ENCODE results near the gene USH2A. TPM values are rescaled to one million over a fixed set of nuclear protein-coding genes. Genes with fewer than 3 reads are reported as not detected.

The USH2A gene
- total RNA-seq, 1 donor from 2014 or later = under 0.01 TPM

DNA sequence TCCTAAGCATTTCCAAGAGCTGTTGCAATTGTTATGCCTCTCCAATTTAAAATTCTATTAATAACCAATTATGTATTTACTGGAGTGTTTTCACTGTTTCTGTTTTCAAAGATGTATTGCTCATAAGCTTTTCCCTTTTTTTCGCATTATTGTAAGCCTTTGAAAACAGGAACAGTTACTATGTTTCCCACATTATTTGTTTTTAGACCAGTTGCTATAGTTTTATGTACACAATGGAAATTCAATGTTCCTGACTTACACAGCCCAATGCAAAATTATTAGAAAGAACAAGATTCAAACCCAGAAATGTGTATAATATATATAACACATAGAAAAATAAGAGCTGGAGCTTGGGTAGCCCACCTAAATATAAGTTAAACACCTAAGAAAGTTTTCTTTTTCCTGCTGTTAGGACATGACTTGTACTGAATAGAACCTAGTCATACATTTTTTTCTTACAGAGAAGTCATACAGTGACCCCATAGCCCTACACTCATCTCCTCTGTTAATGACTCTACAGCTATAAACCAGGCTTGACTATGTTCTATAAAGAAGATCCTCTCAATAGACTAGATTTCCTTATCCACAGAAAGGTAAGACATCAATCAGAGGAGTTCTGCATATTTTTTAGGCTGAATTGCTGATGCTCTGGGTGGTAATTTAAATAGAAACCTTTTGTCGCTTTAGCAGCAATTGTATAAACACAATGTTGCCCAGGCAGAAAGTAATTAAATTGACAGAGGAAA, 299.6 kb downstream of the USH2A start:
- no peak for DNase-seq

DNA sequence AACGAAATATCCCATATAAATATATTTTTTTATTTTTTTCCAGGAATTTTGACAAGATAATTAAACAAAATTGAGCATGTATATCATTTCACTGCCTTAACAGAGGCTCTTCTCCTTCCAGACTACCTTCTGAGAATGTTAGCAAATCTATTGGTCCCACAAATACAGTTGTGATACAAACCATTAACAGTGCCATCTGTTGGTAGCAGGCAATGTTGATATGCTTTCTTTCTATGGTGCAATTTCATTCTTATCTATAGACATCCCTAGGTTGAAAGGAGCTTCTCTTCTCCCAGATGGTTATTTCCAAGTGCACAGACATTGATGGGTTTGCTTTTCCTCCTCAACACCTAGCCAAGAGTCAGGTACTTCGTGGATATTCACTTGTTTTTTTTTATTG, 303.6 kb downstream of the USH2A start:
- no peak for DNase-seq

DNA sequence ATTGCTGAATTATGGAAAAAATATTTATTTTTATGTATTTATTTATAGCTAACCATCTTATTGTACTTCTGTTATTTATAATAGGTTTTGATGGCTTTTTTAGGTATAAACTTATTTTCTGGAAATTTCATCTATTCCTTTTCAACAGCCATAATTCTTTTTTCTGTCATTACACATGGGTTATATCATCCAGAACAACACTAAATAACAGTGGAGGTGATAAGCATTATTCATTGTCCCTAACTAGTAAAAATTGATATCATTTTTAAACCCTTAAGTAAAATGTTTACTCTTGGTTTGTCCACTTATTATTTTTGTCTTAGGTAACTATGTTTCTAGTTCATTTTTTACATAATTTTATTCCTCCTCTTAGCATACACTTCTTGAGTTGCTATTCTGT, 309.1 kb downstream of the USH2A start:
- DNase-seq = no peak

DNA sequence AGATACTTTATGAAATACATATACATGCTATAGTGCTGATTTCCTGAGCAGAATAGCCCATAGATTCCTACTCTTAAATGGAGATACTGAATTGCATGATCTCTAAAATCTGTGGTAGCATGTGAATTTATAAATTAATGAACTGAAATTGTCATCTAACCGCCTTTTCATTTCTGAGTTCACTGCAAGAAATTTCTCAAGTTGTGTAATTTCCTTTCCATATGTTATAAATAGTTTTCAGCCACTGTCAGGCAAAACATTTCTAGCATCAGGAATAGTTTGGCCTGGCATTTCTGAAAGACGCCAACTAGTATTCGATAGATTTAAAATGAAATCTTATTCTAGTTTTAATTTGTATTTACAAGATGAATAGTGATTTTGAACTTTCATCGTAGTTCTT, 310.1 kb downstream of the USH2A start:
- no peak for DNase-seq

DNA sequence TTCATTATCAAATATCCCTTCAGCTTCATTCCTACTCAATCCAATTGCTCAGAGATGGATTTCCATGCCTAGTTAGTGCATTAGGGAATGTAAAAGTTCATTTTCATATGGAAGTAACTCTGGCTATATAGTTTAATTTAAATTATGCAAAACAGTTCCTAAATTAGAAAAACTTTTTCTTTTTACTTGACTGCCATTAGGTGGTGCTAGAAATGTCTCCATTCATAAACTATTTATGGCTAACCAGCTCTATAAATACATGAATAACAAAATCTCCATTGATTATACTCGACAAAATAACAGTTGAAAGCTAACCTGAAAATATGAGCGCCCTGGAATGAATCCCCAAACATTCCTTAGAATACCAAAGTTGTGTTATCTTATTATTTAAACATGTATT, 311.4 kb downstream of the USH2A start:
- no peak for DNase-seq

DNA sequence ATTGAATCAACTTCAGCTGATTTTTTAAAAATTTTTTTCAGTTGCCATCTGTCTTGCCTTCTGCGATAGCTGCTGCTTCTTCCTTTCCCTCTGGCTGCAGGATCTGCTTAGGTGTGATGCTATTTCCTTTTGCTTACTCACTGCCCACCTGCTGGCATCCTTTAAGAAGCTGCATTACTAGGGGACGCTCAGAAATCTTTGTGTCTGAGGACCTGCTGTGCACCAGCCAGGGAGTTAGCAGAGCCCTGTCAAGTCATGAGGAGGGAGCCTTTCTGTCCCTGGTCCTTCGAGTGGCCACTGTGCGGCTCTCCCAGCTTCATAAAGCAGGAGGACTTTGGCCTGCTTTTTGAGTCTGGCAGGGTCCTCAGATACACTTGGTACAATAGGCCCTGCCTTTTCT, 327.8 kb downstream of the USH2A start:
- no peak for DNase-seq

DNA sequence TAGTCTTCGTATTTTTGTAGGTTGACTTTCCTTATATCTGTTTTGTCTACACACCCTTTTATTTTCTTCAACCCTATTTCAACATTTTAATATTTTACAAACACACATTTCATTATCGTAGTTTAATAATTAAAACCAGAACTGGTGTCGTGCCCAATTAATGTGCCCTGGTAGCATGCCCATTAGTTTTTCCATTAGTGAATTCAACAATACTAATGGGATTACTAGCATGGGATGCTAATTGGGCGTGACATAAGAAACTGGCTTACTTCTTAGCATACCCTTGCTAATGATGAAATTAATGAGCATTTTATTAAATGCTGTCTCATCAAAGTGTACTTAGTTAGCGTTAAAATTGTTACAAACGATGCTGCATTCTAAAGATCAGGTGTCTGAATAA, 332.7 kb downstream of the USH2A start:
- no peak for DNase-seq

DNA sequence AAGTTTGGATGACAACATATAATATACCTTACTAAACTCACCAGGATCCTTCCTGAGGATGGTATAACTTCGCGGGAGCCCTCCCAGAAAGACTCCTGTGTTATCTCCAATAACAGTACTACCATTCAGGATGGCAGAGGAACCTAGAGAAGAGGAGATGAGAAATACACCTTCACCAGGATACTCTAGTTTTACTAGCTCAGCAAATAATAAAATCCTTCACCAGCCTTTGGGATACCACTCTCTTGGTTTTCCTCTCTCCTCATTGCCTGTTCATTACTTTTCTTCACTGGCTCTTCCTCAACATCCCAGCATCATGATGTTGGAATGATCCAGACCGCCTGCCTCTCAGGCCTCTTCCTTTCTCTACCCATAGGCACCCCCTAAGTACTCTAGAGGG, 336.6 kb downstream of the USH2A start:
- no peak for DNase-seq

DNA sequence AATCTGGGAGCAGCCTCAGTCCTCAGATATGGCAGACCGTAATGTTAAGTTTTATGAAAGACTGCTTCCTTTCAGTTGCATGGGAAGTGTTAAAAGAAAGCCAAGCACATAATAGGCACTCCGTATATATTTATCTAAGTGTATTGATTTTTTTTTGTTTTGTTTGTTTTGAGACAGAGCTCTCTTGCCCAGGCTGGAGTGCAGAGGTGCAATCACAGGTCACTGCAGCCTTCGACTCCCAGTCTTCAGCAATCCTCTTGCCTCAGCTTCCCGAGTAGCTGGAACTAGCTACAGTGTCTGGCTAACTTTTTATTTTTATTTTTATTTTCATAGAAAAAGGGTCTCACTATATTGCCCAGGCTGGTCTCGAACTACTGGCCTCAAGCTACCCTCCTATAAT, 341.8 kb downstream of the USH2A start:
- no peak for DNase-seq

DNA sequence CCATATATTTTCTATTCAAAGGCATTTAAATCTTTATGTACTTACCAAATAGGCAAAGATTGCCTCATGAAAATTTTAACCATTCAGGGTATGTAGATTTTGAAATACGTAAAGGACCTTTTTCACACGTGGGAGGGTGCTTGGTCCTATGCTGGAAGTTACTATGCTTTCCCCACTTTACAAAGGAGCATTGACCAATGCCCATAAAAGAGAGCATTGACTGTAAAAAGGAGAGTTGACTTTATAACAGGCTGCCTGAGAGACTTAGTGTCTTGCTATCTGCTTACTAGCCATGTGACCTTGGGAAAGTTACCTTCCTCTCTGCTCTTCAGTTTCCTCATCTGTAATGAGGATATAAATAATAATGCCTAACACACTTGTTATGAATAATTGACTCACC, 346.5 kb downstream of the USH2A start:
- DNase-seq = no peak

DNA sequence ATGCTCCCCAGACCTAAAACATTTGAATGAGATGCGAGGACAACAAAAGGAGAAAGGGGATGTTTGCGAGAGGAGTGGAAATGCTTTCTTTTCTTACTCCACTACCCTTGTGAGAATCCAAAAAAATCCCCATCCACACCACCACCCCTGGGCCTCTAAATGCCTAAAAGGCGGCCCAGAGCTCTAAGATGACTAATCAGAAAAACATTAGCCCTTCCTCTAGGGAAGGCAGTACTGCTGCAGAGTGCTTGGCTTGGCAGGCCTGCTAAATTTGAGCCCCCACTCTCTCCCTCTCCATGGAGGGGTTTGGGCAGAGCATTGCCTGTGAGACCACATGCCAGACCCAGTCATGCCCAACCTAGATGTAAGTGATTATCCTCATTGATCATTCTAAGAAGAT, 347.9 kb downstream of the USH2A start:
- DNase-seq = no peak

DNA sequence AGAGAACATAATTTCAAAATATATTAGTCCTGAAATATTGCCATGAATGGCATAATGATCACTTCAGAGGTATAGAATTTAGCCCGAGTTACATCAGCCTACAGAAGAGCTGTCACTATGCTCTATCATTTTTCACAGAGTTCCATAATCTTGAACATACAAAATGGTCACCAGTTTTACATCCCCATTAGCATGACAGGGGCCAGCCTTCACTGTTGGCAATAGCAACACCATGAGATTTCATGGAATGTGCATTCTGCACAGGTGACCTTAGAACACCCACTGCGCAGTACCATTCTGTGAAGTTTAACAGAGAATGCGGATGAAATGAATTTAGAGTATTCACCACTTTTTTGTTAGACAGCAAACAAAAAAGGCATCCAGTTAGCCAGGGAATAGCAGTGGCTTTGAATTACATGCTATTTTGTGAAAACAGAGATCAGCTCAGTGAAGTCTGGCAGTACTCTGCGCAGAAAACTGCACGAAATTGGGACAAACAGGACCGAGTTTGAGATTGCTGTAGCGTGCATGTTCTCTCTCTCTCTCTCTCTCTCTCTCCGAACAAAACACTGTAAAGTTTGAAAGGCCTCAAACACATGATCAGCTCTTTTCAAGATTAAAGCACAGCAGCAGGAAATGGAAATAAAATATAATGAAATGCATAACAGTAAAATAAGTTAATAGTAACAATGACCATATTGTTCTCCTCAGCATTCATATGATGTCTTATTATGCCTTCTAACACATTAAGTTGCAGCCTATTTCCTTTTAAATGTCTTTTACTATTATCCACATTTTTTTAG, 349.3 kb downstream of the USH2A start:
- no peak for DNase-seq

DNA sequence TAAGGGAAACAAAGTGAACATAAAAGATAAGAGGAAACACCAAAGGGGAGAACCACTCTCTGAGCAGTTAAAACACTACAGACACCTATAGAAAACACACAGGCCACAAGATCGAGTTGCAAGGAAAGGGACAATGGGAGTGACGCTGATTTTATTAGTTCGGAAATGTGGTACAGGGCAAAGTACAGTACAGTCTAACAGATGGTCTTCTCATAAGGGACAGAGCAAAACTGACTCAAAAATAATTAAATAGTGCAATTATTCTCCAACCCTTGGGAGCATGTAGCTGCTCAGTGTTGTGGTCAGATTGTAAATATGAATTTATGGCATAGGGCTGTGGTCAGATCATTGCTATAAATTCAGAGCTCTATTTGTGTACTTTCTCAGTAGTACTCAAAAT, 352.0 kb downstream of the USH2A start:
- no peak for DNase-seq

DNA sequence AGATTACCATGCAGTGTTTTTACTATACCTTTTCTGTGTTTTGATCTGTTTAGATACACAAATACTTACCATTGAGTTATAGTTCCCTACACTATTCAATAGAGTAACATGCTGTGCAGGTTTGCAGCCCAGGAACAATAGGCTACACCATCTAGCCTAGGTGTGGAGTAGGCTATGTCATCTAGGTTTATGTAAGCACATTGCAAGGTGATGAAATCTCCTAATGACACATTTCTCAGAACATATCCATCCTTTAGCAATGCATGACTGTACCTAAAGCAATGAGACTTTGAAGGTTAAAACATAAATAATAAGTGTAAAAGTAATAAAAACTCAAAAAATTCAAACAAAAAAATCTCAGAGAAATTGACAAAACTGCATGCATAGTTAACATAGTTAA, 358.6 kb downstream of the USH2A start:
- no peak for DNase-seq

DNA sequence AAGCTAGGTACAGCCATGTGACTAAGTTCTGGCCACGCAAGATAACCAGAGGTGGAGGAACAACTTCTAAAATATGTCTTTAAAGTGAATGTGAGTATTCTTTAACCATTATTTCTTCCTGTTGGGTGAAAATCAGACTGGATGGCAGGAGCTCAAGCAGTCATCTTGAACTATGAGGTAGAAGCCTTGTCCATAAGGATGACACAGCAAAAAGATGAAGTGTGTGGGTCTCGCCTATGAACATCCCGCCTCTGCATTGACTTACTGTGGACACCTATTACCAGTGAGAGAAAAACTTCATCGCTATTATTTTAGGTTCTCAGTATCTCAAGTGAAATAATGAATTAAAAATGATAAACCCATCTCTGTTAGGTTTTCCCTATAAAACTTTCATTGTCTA, 365.3 kb downstream of the USH2A start:
- no peak for DNase-seq

DNA sequence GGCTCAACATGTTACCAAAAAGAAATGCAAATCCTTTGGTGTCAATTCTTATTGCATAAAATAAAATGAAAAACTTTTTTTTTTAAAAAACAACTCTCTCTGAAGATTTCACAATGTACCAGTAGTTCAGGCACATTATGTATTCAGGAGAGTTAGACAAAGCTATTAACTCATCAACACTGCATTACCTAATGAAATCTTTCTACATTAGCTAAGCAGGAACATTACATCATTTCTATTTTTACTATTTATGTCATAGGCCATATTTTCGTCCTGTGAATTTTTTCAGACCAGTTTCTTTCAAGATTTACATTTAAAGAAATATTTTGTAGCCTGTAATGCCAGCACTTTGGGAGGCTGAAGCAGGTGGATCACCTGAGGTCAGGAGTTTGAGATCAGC, 366.2 kb downstream of the USH2A start:
- DNase-seq = no peak

DNA sequence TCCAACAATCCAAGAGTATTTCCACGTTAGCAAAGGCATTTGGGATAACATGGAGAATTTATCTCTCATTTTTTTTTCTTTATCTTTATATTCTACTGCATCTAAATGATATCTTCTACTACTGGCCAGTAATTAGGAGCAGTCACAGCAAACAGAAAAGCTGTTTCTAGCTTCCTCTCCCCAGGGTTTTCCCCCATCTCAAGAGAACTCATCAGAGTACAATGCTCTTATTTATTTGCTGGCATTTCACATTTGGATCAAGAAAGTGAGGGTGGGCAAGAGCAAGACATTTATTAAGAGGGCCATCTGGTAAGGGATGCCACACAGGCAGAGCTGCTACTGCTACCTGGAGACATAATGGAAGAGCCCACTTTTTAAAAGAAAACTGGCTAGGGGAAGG, 368.2 kb downstream of the USH2A start:
- DNase-seq = no peak

DNA sequence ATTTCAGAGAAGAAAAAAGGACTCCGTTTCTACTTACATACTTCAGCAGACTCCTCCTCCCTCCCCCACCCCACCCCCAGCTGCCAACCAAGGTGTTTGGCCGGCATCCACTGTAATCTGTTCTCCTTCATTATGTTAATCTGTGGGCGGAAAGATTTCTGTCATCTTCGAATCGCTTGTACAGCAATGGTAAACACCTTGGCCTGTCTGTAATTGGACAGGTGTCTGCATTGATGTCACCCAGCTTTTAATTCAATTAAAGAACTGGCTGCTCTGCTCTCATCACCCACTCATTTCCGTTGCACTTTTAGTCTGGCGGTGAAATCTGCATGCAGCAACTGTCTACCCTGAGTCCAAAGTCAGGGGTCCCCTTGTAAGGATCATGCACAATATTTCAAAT, 368.6 kb downstream of the USH2A start:
- no peak for DNase-seq

DNA sequence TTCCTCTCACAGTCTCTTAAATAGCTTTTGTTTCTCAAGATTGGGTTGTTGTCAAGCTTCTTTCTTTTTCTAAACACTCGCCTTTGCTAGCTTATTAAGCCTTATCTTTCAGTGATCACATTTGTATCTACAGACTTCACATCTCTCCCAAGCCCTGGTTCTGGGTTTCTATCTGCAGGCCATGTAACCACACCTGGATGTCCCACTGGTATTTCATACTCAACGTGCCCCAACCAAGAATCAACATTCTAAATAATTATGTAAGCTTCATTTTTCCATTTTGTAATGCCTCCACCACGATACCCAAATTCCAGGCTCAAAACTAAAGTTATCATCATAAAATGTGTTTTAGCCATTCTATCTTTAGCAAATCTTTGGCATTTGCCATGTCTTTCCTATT, 372.2 kb downstream of the USH2A start:
- no peak for DNase-seq

DNA sequence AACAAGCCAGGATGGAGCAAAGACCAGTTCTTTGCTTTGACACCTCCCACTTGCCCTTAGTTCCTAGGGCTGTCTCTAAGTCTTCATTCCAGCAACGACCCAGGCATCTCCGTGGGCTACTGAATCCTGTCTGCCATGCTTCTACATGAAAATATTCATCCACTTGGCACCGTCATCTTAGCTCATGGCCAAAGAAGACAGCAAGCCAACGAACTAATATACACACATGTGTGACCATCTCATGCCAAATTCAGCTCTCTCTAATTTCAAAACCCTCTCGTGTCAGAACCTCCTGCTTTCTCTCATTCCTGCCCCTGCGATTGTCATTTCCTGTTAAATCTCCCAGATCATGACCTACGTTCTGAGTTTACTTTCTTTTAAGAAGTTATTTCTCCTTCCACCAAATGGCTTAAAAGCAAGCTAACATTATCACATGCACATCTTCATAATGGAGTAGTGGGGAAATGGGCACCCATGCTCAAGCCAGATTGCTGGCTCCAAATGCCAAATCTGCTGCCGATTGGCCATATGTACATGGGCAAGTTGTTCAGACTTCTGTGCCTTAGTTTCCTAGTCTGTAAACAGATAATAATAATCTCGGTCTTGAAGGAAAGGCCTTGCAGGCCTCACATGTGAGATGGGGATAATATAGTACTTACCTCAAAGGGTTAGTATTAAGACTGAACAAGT, 373.4 kb downstream of the USH2A start:
- DNase-seq = no peak

DNA sequence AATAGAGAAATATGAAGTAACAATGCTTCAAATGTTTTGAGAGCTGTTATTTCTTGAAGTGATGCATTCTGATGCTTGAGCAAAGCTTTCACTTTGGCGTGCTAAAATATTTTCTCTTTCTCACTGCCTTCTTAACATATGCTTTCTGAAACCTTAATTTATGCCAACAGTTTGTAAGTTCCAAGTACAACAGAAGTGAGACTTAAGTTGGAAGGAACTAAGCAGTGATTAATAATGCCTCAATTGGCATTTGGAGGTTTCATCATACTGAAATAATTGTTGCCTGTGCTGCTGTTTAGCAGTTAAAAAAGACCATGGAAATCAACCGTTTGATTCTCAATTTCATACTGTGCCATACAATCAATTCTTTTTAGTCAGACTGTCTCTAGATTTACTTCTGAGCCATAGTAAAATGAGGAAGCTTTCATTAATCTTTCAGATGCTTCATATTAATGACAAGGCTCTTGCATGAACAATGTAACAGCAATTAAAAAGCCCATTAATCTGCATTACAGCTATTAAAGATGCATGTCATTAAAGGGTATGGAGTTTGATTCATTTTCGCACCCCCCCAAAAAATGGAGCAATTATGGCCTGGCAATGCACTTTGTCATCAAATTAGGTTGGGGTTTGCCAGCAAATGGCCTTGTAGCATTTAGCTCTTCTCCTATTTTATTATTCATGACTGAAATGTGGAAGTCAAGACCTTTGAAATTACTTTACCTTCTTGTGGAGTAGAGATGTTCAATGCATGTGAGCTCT, 375.3 kb downstream of the USH2A start:
- DNase-seq = no peak

DNA sequence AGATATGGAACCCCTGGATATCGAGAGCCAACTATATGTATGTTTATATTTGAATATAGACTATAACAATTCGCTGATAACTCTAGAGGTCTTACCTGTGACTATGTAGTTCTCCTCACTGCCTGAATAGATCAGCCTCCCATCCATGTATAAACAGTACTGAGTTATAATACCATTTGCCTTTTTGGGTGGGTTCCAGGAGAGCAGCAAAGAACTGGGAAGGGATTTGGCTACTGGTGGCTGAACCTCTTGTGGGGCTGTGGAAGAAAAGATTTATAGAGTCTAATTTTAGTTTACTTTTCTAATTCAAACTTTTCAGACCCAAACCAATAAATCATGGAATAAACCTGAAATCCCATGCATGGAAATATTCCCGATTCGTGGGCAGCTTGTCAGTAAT, 376.9 kb downstream of the USH2A start:
- no peak for DNase-seq

DNA sequence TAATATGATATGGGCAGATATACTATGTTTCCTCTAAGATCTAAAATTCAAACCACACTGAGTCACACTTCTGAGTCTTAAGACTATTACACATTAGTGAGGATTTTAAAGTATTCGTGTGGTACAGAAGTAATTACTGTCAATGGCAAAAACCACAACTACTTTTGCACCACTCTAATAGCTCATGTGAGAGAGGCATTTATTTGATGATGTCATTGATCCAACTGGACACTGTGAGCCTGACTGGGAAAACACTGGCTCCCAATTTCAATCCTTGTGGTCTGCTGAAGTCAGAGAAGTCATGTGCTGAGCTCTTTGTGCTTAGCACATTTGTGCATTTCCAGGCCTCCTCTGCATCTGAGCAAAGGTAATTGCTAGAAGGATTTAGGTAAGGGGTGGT, 377.8 kb downstream of the USH2A start:
- DNase-seq = no peak
